Omental fat pad (tissue), 4 donors: ENCODE results near the gene CCDC27. TPM values are rescaled to one million over a fixed set of nuclear protein-coding genes. Genes with fewer than 3 reads are reported as not detected.
A peak's percentile ranks its signal among the peaks of the same experiment; 100 is the strongest.
"Not testable (repeated sequence)": the region's sequence is repeated elsewhere in the genome, so short reads cannot be mapped to it uniquely, and the experiment has no call there.

Experiments
- ATAC-seq: fragments of 150-250 bp; one replicate; pipeline ENCODE4 v1.9.1; 2016; ENCODE audit warnings: mild to moderate bottlenecking, moderate library complexity; ENCODE audit not compliant: low FRiP score
- DNase-seq: peaks from one replicate; pipeline ENCODE4 v3.0.0-alpha.2; 2019; ENCODE audit warnings: low spot score
- total RNA-seq, 4 donors: library from RNA; depleted of rRNA; stranded (reverse); fragments of >200 nt; gene quantifications; one replicate each; pipeline ENCODE4 v1.1.0, GENCODE V29; 2016
- TF ChIP-seq, protein P1 (sequence below), 3 donors: fragments of 450-650 bp; IDR thresholded peaks; one replicate each; pipeline ENCODE4 v1.5.1; 2016 to 2017; ENCODE audit warnings: antibody characterized with exemption in 3 of 3, mild to moderate bottlenecking in 3 of 3, moderate library complexity in 2 of 3

Gene CCDC27
- total RNA-seq, 4 donors from 2014 or later = not detected

DNA sequence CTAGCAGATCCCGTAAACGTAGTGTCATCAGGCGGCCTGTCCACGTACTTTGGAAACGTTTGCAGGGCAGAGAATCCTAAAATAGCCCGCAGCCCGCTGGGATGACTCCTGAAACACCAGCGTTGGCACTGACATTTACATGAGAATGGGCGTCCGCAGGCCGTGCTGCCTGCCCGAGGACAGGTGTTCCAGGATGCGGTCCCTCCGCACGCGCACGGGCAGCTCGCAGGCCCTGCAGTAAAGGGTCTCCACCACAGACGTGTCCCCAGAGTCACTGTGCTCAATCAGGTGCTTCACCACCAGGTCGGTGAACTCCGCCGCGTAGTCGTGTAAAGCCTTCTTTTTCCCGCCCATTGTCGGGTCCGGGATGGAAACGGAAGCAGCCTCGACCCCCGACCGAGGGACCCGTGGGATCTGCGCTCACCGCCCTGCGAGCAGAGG lies 5.8 kb upstream of the CCDC27 start:
- TF ChIP-seq, protein P1, sequence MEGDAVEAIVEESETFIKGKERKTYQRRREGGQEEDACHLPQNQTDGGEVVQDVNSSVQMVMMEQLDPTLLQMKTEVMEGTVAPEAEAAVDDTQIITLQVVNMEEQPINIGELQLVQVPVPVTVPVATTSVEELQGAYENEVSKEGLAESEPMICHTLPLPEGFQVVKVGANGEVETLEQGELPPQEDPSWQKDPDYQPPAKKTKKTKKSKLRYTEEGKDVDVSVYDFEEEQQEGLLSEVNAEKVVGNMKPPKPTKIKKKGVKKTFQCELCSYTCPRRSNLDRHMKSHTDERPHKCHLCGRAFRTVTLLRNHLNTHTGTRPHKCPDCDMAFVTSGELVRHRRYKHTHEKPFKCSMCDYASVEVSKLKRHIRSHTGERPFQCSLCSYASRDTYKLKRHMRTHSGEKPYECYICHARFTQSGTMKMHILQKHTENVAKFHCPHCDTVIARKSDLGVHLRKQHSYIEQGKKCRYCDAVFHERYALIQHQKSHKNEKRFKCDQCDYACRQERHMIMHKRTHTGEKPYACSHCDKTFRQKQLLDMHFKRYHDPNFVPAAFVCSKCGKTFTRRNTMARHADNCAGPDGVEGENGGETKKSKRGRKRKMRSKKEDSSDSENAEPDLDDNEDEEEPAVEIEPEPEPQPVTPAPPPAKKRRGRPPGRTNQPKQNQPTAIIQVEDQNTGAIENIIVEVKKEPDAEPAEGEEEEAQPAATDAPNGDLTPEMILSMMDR (IDR thresholded peaks at IDR 0.05) = no peak
- no peak for ATAC-seq

DNA sequence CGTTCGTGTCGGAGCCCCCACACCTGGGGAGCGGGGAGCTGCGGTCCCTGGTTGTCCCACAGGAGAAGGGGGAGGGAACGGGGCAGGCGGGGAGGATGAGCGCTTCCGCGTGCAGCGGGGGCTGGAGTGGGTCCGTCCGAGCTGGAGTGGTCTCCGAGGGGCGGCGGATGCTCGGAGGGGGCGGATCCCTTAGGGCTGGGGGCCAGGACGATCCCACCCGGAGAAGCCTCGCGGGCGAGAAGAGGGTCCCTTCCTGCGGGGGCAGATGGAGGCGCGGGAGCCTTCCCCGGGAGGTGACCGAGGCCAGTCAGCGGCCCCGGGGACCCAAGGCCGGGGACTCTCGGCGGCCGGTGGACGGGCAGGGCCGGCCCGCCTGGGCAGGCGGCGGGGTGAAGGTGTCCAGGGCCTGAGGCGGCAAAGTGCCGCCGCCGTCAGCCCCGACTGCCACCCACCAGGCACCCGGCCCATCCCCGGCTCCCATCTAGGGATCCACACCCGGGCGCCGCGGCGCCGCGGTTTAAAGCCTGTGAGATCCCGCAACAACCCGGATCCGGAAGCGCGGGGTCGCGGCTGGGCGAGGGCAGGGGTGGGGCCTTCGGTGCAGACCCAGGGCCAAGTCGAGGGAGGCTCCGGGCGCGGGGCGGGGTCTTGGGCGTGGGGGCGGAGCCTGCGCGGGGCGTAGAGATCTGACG lies 5.3 kb upstream of the CCDC27 start:
- TF ChIP-seq, protein P1 (IDR thresholded peaks at IDR 0.05) = no peak
- ATAC-seq (peak; percentile 95), DNase-seq (peak; percentile 78)

More for the DNA sequence above, 5.8 kb upstream of the CCDC27 start:
- DNase-seq = no peak

DNA sequence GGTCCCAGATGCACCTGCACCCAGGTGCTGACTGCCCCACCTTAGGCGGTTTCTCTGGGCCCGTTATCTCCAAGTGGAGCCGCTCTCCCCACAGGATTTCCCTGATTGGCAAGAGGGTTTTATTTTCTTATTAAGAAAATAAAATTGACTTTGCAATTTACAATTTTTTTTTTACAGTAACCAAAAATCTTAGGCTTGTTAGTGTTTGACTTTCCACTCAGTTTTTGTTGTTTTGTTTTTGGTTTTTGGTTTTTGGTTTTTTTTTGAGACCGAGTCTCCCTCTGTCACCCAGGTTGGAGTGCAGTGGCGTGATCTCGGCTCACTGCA lies 4.8 kb upstream of the CCDC27 start:
- TF ChIP-seq, protein P1 (IDR thresholded peaks at IDR 0.05) = no peak
- DNase-seq = no peak
- no peak for ATAC-seq

DNA sequence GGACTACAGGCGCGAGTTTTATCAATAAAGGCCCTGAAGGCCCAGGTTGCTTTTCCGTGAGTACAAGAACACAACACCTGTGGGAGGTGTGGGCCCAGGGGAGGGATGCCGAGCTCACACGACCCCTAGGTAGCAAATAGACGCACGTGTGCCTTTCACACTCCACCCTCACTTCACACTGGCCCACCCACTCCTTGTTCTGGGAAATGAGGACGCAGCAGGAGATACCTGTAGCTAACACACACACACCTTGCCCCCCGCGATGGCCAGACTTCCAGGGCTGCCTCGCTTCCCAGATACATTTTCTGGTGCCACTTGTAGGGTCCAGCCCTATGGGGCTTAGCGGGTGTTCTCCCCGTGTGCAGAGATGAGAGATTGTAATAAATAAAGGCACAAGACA lies 4.3 kb upstream of the CCDC27 start:
- ATAC-seq = no peak
- TF ChIP-seq, protein P1 (IDR thresholded peaks at IDR 0.05) = no peak

DNA sequence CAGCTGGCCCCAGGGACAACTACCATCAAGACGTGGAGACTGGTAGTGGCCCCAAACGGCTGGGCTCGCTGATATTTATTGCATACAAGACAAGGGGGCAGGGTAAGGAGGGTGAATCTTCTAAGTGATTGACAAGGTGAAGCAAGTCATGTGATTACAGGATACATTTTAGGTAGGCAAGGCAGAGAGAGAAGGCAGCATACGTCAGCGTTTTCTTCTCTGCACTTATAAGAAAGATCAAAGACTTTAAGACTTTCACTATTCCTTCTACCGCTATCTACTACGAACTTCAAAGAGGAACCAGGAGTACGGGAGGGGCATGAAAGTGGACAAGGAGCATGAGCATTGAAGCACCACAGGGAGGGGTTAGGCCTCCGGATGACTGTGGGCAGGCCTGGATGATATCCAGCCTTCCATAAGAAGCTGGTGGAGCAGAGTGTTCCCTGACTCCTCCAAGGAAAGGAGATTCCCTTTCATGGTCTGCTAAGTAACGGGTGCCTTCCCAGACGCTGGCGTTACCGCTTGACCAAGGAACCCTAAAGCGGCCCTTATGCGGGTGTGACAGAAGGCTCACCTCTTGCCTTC lies 3.8 kb upstream of the CCDC27 start:
- DNase-seq, ATAC-seq: not testable (repeated sequence)

More for the DNA sequence above, 4.3 kb upstream of the CCDC27 start:
- DNase-seq = no peak

DNA sequence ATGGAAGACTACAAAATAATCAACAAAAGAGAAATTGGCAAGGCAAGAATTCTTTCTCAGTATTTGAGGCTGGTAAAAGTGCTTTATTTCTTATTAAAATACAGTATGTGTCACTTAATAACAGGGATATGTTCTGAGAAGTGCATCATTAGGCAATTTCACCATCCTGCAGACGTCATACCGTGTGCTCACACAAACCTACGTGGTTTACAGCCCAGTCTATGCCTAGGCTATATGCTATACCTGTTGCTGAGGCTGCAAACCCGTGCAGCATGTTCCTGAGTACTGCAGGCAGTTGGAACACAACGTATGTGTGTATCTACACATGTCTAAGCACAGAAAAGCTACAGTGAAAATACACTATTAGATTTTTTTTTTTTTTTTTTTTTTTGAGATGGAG lies 2.7 kb upstream of the CCDC27 start:
- no peak for ATAC-seq
- DNase-seq = no peak
- TF ChIP-seq, protein P1 (IDR thresholded peaks at IDR 0.05) = no peak

DNA sequence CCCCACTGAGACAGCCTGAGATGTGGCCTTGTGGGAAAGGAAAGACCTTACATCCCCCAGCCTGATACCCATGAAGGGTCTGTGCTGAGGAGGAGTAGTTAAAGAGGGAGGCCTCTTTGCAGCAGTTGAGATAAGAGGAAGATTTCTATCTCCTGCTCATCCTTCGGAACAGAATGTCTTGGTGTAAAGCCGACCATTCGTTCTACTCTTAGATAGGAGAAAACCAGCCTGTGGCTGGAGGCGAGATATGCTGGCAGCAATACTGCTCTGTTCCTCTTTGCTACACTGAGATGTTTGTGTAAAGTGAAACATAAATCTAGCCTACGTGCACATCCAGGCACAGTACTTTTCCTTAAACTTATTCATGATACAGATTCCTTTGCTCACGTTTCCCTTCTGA lies 1.5 kb upstream of the CCDC27 start:
- DNase-seq (no peak), ATAC-seq (no peak)
- TF ChIP-seq, protein P1 (IDR thresholded peaks at IDR 0.05) = no peak
